Left lobe of liver (tissue), 2 donors: ENCODE data around the gene RNASEH1. TPM values are rescaled to one million over a fixed set of nuclear protein-coding genes. Genes with fewer than 3 reads are reported as not detected.
A peak's percentile ranks its signal among the peaks of the same experiment; 100 is the strongest.

ENCODE experiments used
- ATAC-seq: fragments of 200-7000 bp; cut with Tn5 transposase; one replicate; pipeline ENCODE4 v1.9.1; 2020; ENCODE audit warnings: mild to moderate bottlenecking, moderate library complexity
- DNase-seq: peaks from one replicate; pipeline ENCODE4 v3.0.0-alpha.2; 2020; ENCODE audit warnings: low spot score
- total RNA-seq: library from RNA; stranded (reverse); gene quantifications from one replicate; pipeline ENCODE4 v1.2.1, GENCODE V29; 2021
- donor health status: DM: no; HTN: no; CAD: no; lungs with moderate emphysema.
- donor health status: DM: no; HTN: yes; CAD: no.

The RNASEH1 gene
- 9.5 TPM for total RNA-seq

DNA sequence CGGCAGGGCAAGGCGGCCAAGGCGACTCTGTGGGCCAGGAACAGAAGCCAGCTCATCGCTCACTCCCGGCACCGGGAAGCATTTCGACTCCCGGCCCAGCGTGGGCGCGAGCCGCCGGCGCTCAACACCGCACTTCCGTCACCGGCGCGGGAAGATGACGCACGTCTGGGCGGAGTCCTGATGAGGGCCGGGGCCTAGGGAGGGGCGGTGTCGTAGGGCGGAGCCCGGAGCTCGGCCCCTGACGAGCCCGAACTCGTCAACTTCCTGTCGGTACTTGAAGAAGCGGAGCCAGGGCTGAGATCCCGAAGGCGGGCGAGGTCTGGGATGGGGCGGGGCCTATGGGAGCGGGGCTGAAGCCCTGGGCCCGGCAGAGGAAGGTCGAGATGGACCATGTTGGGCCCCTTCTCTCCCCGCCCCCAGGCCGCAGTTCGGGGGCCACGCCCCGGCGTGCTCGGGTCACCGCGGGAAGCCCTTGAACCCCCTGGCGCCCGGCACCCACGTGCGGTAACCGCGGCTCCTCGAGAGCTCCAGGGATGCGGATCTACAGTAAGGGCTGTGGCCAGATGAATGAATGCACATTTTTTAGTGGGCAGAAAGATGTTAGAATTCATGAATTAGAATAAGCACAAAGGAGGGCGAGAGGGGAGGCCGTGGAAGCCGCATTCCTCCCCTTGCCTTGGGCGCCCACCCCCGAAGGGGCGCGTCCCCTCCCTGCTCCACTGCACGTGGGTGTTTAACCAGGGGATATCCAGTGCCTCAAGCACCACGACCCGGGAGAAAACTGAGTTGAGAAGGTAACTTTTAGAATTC lies at the start of gene RNASEH1:
TSS of gene RNASEH1 (minus strand) at position 129 of the 810 bp plus-strand sequence. CDS start at position 56, 73 bp downstream.
- ATAC-seq (peak; percentile 99), DNase-seq (peak; percentile 99)

DNA sequence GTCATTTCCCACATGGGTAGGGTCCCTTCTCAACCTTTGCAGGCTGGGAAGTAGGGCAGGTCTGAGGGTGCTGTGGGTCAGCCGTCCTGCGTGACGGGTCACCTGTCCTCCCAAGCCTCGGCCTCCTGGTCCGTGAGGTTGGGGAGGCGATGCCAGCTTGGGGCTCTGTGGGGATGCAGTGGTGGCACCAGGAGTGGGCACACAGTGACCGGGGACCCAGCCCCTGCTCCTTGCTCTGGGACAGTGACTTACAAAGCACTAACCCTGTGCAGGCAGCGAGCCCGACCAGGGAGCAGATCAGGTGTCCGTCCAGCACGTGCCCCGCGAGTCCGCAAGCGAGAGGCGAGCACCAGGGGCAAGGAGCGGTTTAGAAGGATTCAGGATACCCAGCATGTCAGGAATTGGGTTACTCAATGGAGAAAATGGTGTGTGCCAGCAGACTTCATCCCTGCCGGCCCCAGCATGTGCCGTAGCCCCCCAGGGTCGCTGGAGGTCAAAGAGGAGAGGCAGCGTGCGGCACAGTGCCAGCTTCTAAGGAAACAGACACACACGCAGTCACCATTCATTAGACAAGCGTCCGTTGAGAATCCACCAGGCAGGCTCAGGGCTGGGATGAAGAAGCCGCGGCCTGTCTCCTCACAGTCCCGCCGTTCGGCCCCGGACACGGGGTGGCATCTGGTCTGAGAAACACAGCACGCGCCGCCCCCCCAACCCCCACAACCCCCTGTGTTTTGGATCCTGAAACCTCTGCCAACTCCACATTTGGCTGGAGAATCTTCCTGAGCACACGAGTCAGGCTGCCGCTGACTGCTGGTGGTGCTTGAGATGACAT lies 48.5 kb upstream of the RNASEH1 start:
- peak; percentile 45 for DNase-seq
- peak; percentile 51 for ATAC-seq

DNA sequence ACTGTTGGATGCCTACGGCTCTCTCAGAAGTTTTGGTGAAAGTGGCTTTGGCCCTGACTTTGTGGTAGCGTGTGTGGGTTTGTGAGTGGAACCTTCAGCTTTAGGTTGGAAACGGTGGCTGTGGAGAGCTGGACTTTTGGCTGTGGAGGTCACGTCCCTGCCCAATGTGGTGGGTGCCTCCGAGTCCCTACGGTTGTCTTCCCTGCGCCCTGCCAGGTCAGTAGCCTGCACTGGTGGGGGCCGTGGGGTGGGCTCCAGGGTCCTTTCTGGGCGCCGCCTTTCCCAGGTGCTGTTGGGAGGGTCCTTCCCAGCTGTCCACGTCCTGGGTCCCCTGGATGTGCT lies 47.9 kb upstream of the RNASEH1 start:
- peak; percentile 39 for DNase-seq
- no peak for ATAC-seq

DNA sequence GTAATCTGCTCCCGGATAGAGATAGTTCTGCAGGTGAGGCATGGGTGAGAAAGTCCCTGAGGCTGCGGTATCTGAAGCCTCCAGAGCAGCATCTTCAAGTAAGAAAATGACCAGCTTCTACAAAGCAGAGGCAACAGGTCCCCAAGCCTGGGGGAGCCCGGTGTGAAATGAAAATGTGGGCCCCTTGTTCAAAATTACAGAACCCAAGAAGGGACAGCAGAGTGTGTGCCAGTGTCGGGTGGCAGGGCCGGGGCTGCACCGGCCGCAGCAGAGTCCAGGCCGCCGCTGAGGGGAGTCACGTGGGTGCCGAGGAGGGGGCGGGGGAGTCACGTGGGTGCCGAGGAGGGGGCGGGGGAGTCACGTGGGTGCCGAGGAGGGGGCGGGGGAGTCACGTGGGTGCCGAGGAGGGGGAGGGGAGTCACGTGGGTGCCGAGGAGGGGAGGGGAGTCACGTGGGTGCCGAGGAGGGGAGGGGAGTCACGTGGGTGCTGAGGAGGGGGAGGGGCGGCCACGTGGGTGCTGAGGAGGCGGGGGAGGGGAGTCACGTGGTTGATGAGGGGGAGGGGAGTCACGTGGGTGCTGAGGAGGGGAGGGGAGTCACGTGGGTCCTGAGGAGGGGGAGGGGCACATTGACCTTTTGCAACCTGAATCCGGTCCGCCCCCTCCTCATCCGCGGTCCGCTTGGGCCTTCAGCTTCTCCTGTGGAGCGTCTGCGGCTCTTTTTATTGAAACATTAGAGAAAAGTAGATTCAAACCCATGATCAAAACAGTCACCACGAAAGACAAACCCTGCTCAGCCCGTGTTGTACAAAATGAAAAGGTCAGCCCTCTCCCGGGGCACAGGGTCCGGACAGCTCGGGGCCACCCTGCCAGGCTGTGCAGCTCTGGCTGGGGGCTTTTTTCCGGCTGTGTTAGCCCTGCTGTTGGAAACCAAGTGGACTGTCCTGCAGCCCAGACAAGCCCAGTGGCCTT lies 47.1 kb upstream of the RNASEH1 start:
- ATAC-seq (peak; percentile 60), DNase-seq (peak; percentile 42)

DNA sequence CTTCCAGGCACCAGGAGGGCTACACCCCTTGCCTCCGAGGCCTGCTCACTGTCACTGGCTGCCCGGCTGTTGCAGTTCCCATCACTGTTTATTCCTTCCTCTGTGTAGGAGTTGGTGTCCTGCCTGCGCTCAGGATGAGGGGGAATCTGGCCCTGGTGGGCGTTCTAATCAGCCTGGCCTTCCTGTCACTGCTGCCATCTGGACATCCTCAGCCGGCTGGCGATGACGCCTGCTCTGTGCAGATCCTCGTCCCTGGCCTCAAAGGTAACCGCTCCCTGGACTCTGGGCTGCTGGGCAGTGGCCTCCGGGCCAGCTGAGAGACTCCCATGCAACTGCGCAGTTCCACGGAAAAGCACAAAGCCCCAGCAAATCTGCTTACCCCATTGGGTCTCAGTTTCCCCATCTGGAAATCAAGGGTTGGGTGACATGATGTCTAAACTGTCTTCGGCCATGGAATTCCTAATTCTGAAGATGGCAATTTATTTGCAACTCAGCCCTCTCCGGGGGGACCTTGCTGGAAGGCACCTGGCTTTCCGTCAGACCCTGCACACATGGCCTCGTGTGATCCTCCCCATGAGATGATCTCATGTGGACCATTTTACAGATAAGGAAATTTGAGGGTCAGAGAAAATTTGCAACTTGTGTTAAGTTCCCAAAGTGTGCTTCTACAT lies 46.2 kb upstream of the RNASEH1 start:
- ATAC-seq: peak; percentile 8
- DNase-seq: peak; percentile 43

GRCh38 chr2:3603536-3604206 lies 45.5 kb upstream of the RNASEH1 start:
- DNase-seq (peak; percentile 27), ATAC-seq (no peak)

GRCh38 chr2:3602553-3603339 lies 44.6 kb upstream of the RNASEH1 start:
- peak; percentile 41 for DNase-seq
- peak; percentile 40 for ATAC-seq

- ATAC-seq: no peak
- peak; percentile 39 for DNase-seq
Measured at GRCh38 chr2:3601561-3602271, 43.6 kb upstream of the RNASEH1 start.

DNA sequence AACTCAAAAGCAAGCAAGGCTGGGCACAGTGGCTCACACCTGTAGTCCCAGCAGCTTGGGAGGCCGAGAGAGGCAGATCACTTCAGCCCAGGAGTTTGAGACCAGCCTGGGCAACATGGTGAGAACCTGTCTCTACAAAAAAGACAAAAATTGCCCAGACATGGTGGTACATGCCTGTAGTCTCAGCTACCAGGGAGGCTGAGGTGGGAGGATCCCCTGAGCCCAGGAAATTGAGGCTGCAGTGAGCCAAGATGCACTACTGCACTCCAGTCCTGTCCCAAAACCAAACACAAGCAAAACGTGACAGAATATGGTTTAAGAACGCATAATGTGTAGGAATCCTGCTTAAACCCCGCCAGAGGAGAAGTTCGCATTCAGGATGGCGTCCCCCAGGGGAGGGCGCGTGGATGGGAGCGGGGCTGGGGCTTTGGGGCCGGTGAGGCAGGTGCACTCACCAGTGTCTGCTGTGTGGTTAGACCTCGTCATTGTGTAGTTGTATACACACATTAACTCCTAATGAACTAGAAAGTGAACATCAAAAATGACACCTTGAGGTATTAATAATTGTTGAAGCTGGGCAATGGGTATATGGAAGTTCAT lies 42.2 kb upstream of the RNASEH1 start:
- ATAC-seq (no peak), DNase-seq (peak; percentile 28)

DNA sequence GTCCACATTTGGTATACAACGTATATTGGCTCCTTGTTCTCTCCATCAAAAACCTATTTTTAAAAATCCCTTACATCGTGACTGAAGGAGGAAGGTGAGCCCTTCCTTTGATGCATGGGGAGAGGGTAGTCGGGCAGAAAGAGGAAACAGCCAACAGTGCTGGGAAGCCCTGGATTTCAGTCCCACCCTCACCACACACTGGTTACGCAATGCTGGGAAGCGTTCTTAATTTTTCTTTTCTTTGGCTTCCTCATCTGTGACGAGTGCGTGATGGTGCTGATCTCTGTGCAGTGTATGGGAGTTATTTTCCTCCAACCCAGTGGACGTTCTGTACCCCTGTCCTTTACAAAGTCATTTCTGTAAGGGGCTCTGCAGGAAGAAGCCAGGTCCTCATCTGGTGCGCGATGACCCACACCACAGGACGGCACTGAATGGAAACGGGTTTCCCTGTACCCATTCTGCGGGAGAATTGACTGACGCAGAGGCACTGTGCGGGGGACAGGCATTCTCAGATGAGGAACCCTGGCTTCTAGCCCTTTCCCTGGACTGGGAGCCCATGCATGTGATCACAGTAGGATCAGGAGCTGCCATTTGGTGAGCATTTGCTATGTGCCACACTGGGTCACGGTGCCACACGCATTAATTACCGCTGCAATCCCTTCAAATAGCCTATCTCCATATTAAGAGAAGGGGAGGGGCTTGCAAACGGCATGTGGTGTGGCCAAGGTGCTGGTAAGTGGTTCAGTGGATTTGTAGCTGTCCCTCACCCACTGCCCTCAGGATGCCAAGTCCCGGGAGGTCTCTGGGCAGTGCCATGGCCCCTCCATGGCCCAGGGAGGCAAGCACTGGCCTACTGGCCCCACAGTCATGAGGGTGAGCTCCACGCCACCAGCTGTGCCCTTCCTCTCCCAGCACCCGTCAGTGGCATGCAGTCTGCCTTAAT lies 41.0 kb upstream of the RNASEH1 start:
- ATAC-seq (no peak), DNase-seq (peak; percentile 37)

GRCh38 chr2:3598197-3598910 lies 40.2 kb upstream of the RNASEH1 start:
- peak; percentile 33 for DNase-seq
- ATAC-seq: no peak

DNA sequence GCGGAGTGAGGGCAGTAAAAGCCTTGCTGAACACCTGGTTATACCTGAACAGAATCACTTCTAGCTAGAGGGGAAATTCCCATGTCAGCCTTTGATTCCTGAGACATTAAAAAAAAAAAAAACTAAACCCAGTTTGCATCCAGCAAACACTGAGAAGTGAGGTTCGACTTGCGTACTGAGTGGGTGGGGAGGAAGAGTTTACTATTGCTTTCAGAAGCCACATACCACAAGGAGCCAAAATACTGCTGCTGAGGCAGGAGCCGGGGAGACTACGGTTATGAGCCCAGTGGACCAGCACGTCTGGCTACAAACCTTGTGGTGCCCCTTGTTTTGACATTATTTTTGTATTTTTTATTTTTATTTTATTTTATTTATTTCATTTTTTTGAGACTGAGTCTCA lies 39.4 kb upstream of the RNASEH1 start:
- ATAC-seq (no peak), DNase-seq (no peak)

GRCh38 chr2:3596901-3597417 lies 38.8 kb upstream of the RNASEH1 start:
- no peak for ATAC-seq
- DNase-seq: peak; percentile 39

GRCh38 chr2:3595985-3596384 lies 37.9 kb upstream of the RNASEH1 start:
- ATAC-seq: no peak

DNA sequence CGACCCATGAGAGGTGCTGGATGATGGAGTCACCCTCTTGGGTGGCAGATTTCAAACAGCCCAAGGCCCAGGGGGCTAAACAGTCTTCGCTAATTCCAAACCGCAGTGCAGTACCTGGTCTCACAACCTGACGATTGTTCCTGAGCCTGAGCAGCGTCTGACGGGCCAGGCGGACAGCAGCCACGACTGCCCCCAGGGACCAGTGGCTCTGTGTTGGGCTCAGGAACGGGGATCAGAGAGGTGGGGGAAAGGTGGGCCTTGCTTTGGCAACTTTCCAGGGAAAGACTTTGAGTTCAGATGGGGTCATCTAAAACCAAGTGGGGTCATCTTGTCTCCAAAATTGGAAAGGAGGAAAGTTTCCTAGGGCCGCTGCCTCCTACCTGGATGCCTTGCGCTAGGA lies 37.3 kb upstream of the RNASEH1 start:
- no peak for ATAC-seq
- peak; percentile 32 for DNase-seq

More at GRCh38 chr2:3595985-3596384, 37.9 kb upstream of the RNASEH1 start:
- DNase-seq: peak; percentile 21
